SU-DHL-6 (cell line): Measurements from ENCODE around the gene BTG3.

Experiments used
- H2AFZ ChIP-seq: fragments of 200-600 bp; sonication (generic); 2 replicates; pipeline ENCODE4 v1.6.1; 2014; ENCODE audit warnings: low read depth, mild to moderate bottlenecking, moderate library complexity, mixed read lengths, antibody characterized with exemption, low read length; ENCODE audit not compliant: severe bottlenecking
- H3F3A ChIP-seq: fragments of 200-600 bp; shearing (Covaris generic); 2 replicates; pipeline ENCODE4 v1.6.0; 2016; ENCODE audit warnings: antibody characterized with exemption, mild to moderate bottlenecking; ENCODE audit not compliant: insufficient read depth
- H3K27ac ChIP-seq: fragments of 200-600 bp; sonication (generic); 2 replicates; pipeline ENCODE4 v1.5.1; 2016; ENCODE audit warnings: low read depth, mild to moderate bottlenecking, low read length, moderate library complexity, mixed read lengths
- H3K27me3 ChIP-seq: fragments of 200-600 bp; sonication (generic), shearing (Covaris generic); 2 replicates; pipeline ENCODE4 v1.6.0; 2014; ENCODE audit warnings: mild to moderate bottlenecking, low read length
- H3K36me3 ChIP-seq: fragments of 200-600 bp; sonication (generic); 2 replicates; pipeline ENCODE4 v1.6.1; 2014; ENCODE audit warnings: mild to moderate bottlenecking, low read length, mixed read lengths
- H3K4me2 ChIP-seq: fragments of 300-600, 200-600 bp; shearing (Covaris generic), sonication (generic); 2 replicates; pipeline ENCODE4 v1.6.0; 2014; ENCODE audit warnings: low read length, low read depth, mild to moderate bottlenecking; ENCODE audit not compliant: poor library complexity, severe bottlenecking
- H3K4me3 ChIP-seq: fragments of 200-600 bp; sonication (generic); 2 replicates; pipeline ENCODE4 v1.5.1; 2014; ENCODE audit warnings: antibody characterized with exemption, low read length, mild to moderate bottlenecking, mixed read lengths; ENCODE audit not compliant: insufficient read depth, poor library complexity, severe bottlenecking
- H3K79me2 ChIP-seq: fragments of 200-600 bp; sonication (generic); 2 replicates; pipeline ENCODE4 v1.6.1; 2014; ENCODE audit warnings: mild to moderate bottlenecking, low read length, moderate library complexity; ENCODE audit not compliant: insufficient read depth
- H3K9ac ChIP-seq: fragments of 200-600 bp; sonication (generic); 2 replicates; pipeline ENCODE4 v1.7.0; 2014; ENCODE audit warnings: mild to moderate bottlenecking, low read length
- H3K9me2 ChIP-seq: fragments of 200-600 bp; sonication (generic); replicated peaks from 2 replicates; pipeline ENCODE4 v1.6.1; 2014; ENCODE audit warnings: low read length; ENCODE audit not compliant: insufficient read depth
- H3K9me3 ChIP-seq: fragments of 200-600 bp; sonication (generic); 2 replicates; pipeline ENCODE4 v1.6.1; 2014; ENCODE audit warnings: low read length, mixed read lengths; ENCODE audit not compliant: insufficient read depth
- H4K20me1 ChIP-seq: fragments of 200-600 bp; sonication (generic); 2 replicates; pipeline ENCODE4 v1.6.1; 2014; ENCODE audit warnings: low read depth, mild to moderate bottlenecking, antibody characterized with exemption, low read length, moderate library complexity, mixed read lengths
- EZH2phosphoT487 ChIP-seq: fragments of 200-600 bp; sonication (generic), shearing (Covaris generic); conservative IDR thresholded peaks from 2 replicates; pipeline ENCODE4 v1.6.1; 2018; ENCODE audit warnings: mild to moderate bottlenecking, antibody characterized with exemption, low read length, moderate library complexity, mixed read lengths
- TF ChIP-seq, protein P1 (sequence below): fragments of 200-600 bp; sonication (generic); IDR thresholded peaks from one replicate; pipeline ENCODE4 v1.5.1; 2017; ENCODE audit warnings: antibody characterized with exemption, mild to moderate bottlenecking, low read length, moderate library complexity; ENCODE audit not compliant: insufficient read depth, poor library complexity, severe bottlenecking

The BTG3 gene

GRCh38 chr21:17631195-17631594 is 18.5 kb upstream of the BTG3 start:
- H3K9me3 ChIP-seq: no peaks in the 10 kb centered on the region

GRCh38 chr21:17622018-17622417 is 9.3 kb upstream of the BTG3 start:
- no peak overlapping the region for H2AFZ ChIP-seq
- H3K27ac ChIP-seq: no peak overlapping the region
- H3K79me2 ChIP-seq: no peaks in the 10 kb centered on the region

More at GRCh38 chr21:17631195-17631594, 18.5 kb upstream of the BTG3 start:
- Histone ChIP-seq H3K9me2 (no peaks in the 10 kb centered on the region), H4K20me1 (no peaks in the 10 kb centered on the region), H3K4me2 (no peak overlapping the region), H3K9ac (no peak overlapping the region), H3K36me3 (no peaks in the 10 kb centered on the region), H2AFZ (no peak overlapping the region), H3K27ac (no peak overlapping the region), H3F3A (no peaks in the 10 kb centered on the region), H3K4me3 (no peak overlapping the region), H3K27me3 (no peaks in the 10 kb centered on the region), H3K79me2 (no peaks in the 10 kb centered on the region)
- TF ChIP-seq, protein P1, sequence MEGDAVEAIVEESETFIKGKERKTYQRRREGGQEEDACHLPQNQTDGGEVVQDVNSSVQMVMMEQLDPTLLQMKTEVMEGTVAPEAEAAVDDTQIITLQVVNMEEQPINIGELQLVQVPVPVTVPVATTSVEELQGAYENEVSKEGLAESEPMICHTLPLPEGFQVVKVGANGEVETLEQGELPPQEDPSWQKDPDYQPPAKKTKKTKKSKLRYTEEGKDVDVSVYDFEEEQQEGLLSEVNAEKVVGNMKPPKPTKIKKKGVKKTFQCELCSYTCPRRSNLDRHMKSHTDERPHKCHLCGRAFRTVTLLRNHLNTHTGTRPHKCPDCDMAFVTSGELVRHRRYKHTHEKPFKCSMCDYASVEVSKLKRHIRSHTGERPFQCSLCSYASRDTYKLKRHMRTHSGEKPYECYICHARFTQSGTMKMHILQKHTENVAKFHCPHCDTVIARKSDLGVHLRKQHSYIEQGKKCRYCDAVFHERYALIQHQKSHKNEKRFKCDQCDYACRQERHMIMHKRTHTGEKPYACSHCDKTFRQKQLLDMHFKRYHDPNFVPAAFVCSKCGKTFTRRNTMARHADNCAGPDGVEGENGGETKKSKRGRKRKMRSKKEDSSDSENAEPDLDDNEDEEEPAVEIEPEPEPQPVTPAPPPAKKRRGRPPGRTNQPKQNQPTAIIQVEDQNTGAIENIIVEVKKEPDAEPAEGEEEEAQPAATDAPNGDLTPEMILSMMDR: no peak
- no peak for TF ChIP-seq EZH2phosphoT487

GRCh38 chr21:17616831-17617230 is 4.1 kb upstream of the BTG3 start:
- Histone ChIP-seq H3K9me3 (no peaks in the 10 kb centered on the region), H3K27me3 (no peaks in the 10 kb centered on the region), H3K4me2 (no peak overlapping the region), H3K9ac (no peak overlapping the region), H4K20me1 (no peaks in the 10 kb centered on the region), H3K79me2 (peaks cover 5% of the 10 kb centered on the region), H3F3A (peaks cover 10% of the 10 kb centered on the region; the same call in 1 of the 2 replicates), H3K36me3 (no peaks in the 10 kb centered on the region), H3K9me2 (no peaks in the 10 kb centered on the region), H2AFZ (no peak overlapping the region), H3K4me3 (no peak overlapping the region), H3K27ac (no peak overlapping the region)
- TF ChIP-seq, protein P1: no peak
- TF ChIP-seq EZH2phosphoT487: no peak

More at GRCh38 chr21:17622018-17622417, 9.3 kb upstream of the BTG3 start:
- H3K9me2 ChIP-seq: no peaks in the 10 kb centered on the region
- H4K20me1 ChIP-seq: no peaks in the 10 kb centered on the region
- H3K9ac ChIP-seq: no peak overlapping the region
- no peaks in the 10 kb centered on the region for H3F3A ChIP-seq
- H3K4me3 ChIP-seq: no peak overlapping the region
- no peaks in the 10 kb centered on the region for H3K27me3 ChIP-seq
- H3K9me3 ChIP-seq: no peaks in the 10 kb centered on the region
- no peak overlapping the region for H3K4me2 ChIP-seq
- no peak for TF ChIP-seq EZH2phosphoT487
- TF ChIP-seq, protein P1: no peak
- no peaks in the 10 kb centered on the region for H3K36me3 ChIP-seq
